ENCODE measurements around the gene USP53.

The USP53 gene

GRCh38 chr4:119300101-119300978 lies 87.8 kb downstream of the USP53 start:
- DNase-seq (ENCODE audit: low spot score in 2 of 2) = peak; percentile 83 to 86

GRCh38 chr4:119302073-119302832 lies 89.7 kb downstream of the USP53 start:
- ATAC-seq (ENCODE audit: low read depth) = no peak
- peaks cover 9% of the 10 kb centered on the region for H3K36me3 Mint-ChIP-seq
- no peak overlapping the region for H3K4me3 Mint-ChIP-seq
- H3K27me3 Mint-ChIP-seq = no peaks in the 10 kb centered on the region
- peaks cover 11% of the 10 kb centered on the region for H3K4me1 Mint-ChIP-seq
- H3K27ac Mint-ChIP-seq = no peak overlapping the region
- H3K9me3 Mint-ChIP-seq = no peaks in the 10 kb centered on the region
- DNase-seq (ENCODE audit: low spot score in 2 of 2) = no peak

More at GRCh38 chr4:119300101-119300978, 87.8 kb downstream of the USP53 start:
- H3K4me1 Mint-ChIP-seq = peaks cover 14% of the 10 kb centered on the region
- no peaks in the 10 kb centered on the region for H3K9me3 Mint-ChIP-seq
- H3K27me3 Mint-ChIP-seq = no peaks in the 10 kb centered on the region
- H3K4me3 Mint-ChIP-seq = peak overlapping the region; percentile 93
- H3K36me3 Mint-ChIP-seq = peaks cover 15% of the 10 kb centered on the region
- peak; percentile 89 for ATAC-seq (ENCODE audit: low read depth)
- peak overlapping the region; percentile 99 for H3K27ac Mint-ChIP-seq

- no peak for DNase-seq (ENCODE audit: low spot score in 2 of 2)
- no peaks in the 10 kb centered on the region for H3K9me3 Mint-ChIP-seq
- H3K36me3 Mint-ChIP-seq = peaks cover 7% of the 10 kb centered on the region
- H3K4me1 Mint-ChIP-seq = peaks cover 10% of the 10 kb centered on the region
- no peak for ATAC-seq (ENCODE audit: low read depth)
- H3K27ac Mint-ChIP-seq = no peak overlapping the region
- H3K27me3 Mint-ChIP-seq = no peaks in the 10 kb centered on the region
- H3K4me3 Mint-ChIP-seq = no peak overlapping the region
Measured at GRCh38 chr4:119303587-119304305, 91.2 kb downstream of the USP53 start.

- H3K9me3 Mint-ChIP-seq = no peaks in the 10 kb centered on the region
- H3K36me3 Mint-ChIP-seq = peaks cover 3% of the 10 kb centered on the region
- peaks cover 4% of the 10 kb centered on the region for H3K4me1 Mint-ChIP-seq
- no peak for ATAC-seq (ENCODE audit: low read depth)
- no peak overlapping the region for H3K27ac Mint-ChIP-seq
- H3K27me3 Mint-ChIP-seq = no peaks in the 10 kb centered on the region
- no peak overlapping the region for H3K4me3 Mint-ChIP-seq
- DNase-seq (ENCODE audit: low spot score in 2 of 2) = no peak
Measured at GRCh38 chr4:119304431-119304830, 91.9 kb downstream of the USP53 start.

- no peak for DNase-seq (ENCODE audit: low spot score in 2 of 2)
- H3K4me3 Mint-ChIP-seq = no peak overlapping the region
Measured at GRCh38 chr4:119307606-119308005, 95.1 kb downstream of the USP53 start.

GRCh38 chr4:119310826-119311225 lies 98.3 kb downstream of the USP53 start:
- H3K27me3 Mint-ChIP-seq = peaks cover 2% of the 10 kb centered on the region
- H3K27ac Mint-ChIP-seq = no peak overlapping the region
- ATAC-seq (ENCODE audit: low read depth) = no peak
- no peak overlapping the region for H3K4me3 Mint-ChIP-seq
- no peaks in the 10 kb centered on the region for H3K36me3 Mint-ChIP-seq
- no peaks in the 10 kb centered on the region for H3K4me1 Mint-ChIP-seq
- no peak for DNase-seq (ENCODE audit: low spot score in 2 of 2)
- H3K9me3 Mint-ChIP-seq = no peaks in the 10 kb centered on the region

More at GRCh38 chr4:119307606-119308005, 95.1 kb downstream of the USP53 start:
- Mint-ChIP-seq H3K36me3 (peaks cover 3% of the 10 kb centered on the region), H3K9me3 (no peaks in the 10 kb centered on the region), H3K27ac (no peak overlapping the region), H3K4me1 (no peaks in the 10 kb centered on the region), H3K27me3 (no peaks in the 10 kb centered on the region)
- no peak for ATAC-seq (ENCODE audit: low read depth)

- Mint-ChIP-seq H3K4me3 (no peak overlapping the region), H3K36me3 (no peaks in the 10 kb centered on the region), H3K9me3 (no peaks in the 10 kb centered on the region), H3K4me1 (no peaks in the 10 kb centered on the region), H3K27ac (no peak overlapping the region), H3K27me3 (peaks cover 2% of the 10 kb centered on the region)
- DNase-seq (ENCODE audit: low spot score in 2 of 2) (no peak), ATAC-seq (ENCODE audit: low read depth) (no peak)
Measured at GRCh38 chr4:119313237-119313636, 100.7 kb downstream of the USP53 start.

- Mint-ChIP-seq H3K4me3 (no peak overlapping the region), H3K4me1 (no peaks in the 10 kb centered on the region), H3K27ac (no peak overlapping the region), H3K9me3 (no peaks in the 10 kb centered on the region), H3K36me3 (no peaks in the 10 kb centered on the region), H3K27me3 (peaks cover 2% of the 10 kb centered on the region)
- DNase-seq (ENCODE audit: low spot score in 2 of 2) = peak in 1 of 2 donors; percentile 19
- ATAC-seq (ENCODE audit: low read depth) = peak; percentile 70
Measured at GRCh38 chr4:119314356-119314755, 101.8 kb downstream of the USP53 start.

GRCh38 chr4:119315036-119315435 lies 102.5 kb downstream of the USP53 start:
- Mint-ChIP-seq H3K9me3 (no peaks in the 10 kb centered on the region), H3K36me3 (no peaks in the 10 kb centered on the region), H3K27me3 (peaks cover 2% of the 10 kb centered on the region), H3K4me3 (no peak overlapping the region), H3K27ac (no peak overlapping the region), H3K4me1 (no peaks in the 10 kb centered on the region)
- no peak for ATAC-seq (ENCODE audit: low read depth)
- no peak for DNase-seq (ENCODE audit: low spot score in 2 of 2)

- Mint-ChIP-seq H3K4me1 (no peaks in the 10 kb centered on the region), H3K27ac (no peak overlapping the region), H3K27me3 (peaks cover 2% of the 10 kb centered on the region), H3K4me3 (no peak overlapping the region), H3K9me3 (no peaks in the 10 kb centered on the region), H3K36me3 (no peaks in the 10 kb centered on the region)
- no peak for DNase-seq (ENCODE audit: low spot score in 2 of 2)
- no peak for ATAC-seq (ENCODE audit: low read depth)
Measured at GRCh38 chr4:119317990-119318389, 105.5 kb downstream of the USP53 start.

GRCh38 chr4:119321921-119322687 lies 109.6 kb downstream of the USP53 start, which contains the start of gene FABP2:
Gene FABP2, minus strand, starts transcription at chr4:119322138. Its CDS starts 36 bp downstream, at chr4:119322102.
- H3K36me3 Mint-ChIP-seq = no peaks in the 10 kb centered on the region
- H3K4me3 Mint-ChIP-seq = no peak within 1 kb of the TSS
- H3K9me3 Mint-ChIP-seq = no peaks in the 10 kb centered on the region
- DNase-seq (ENCODE audit: low spot score in 2 of 2) (no peak), ATAC-seq (ENCODE audit: low read depth) (no peak)
- no peaks in the 10 kb centered on the region for H3K4me1 Mint-ChIP-seq
- no peaks in the 10 kb centered on the region for H3K27me3 Mint-ChIP-seq
- no peak within 1 kb of the TSS for H3K27ac Mint-ChIP-seq

GRCh38 chr4:119328695-119329094 lies 116.2 kb downstream of the USP53 start:
- Mint-ChIP-seq H3K4me1 (no peaks in the 10 kb centered on the region), H3K4me3 (no peak overlapping the region), H3K27ac (no peak overlapping the region), H3K36me3 (peaks cover 2% of the 10 kb centered on the region), H3K27me3 (no peaks in the 10 kb centered on the region), H3K9me3 (no peaks in the 10 kb centered on the region)
- ATAC-seq (ENCODE audit: low read depth) (no peak), DNase-seq (ENCODE audit: low spot score in 2 of 2) (no peak)

GRCh38 chr4:119329835-119330620 lies 117.5 kb downstream of the USP53 start:
- no peak for ATAC-seq (ENCODE audit: low read depth)
- Mint-ChIP-seq H3K36me3 (peaks cover 2% of the 10 kb centered on the region), H3K4me3 (no peak overlapping the region), H3K27me3 (no peaks in the 10 kb centered on the region), H3K9me3 (no peaks in the 10 kb centered on the region), H3K27ac (no peak overlapping the region), H3K4me1 (no peaks in the 10 kb centered on the region)
- no peak for DNase-seq (ENCODE audit: low spot score in 2 of 2)
